DMS53 (cell line): ENCODE results near the gene MXI1.
"Not testable (repeated sequence)": the region's sequence is repeated elsewhere in the genome, so short reads cannot be mapped to it uniquely, and the experiment has no call there.

Experiments
- DNase-seq: peaks from one replicate; lab custom pipeline; 2025; lab: John Stamatoyannopoulos, UW

MXI1 gene

DNA sequence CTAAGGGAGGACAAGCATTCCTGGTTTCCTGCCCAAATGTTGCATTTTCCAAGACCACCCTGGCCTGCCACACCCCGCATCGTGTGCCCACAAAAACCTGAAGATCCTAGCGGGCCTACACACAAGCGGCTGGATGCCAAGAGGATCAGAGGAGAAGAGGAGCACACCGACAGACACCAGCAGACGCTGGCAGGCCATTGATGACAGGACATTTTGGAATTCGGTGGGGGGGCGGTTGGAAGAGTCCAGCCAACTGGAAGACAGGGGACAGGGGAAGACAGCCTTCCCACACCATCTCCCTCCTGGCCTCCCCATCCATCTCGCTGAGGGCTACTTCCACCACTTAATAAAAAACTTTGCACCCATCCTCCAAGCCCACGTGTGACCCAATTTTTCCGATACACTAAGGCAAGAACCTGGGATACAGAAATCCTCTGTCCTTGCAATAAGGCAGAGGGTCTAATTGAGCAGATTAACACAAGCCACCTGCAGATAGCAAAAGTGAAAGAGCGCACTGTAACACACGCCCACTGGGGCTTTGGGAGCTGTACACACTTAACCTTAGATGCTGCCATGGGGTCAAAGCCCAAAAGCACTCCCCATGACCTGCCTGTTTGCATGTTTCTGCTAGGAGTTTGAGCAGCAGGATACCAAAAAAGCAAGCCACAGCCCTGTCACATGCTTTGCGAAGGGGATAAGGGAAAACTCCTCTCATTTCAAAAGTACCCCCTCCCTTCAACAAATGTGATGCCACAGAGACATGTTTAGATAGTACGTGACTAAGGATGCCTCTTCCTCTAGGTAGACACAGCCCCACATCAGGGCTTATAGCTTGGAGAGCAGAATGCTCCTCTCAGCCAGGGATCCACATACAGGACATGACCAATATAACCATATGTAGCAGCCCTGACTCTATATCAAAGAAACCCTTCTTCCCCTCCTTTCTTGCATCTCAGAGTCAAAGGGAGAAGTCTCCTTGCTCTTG is 110.8 kb downstream of the MXI1 start:
- DNase-seq: no peak

DNA sequence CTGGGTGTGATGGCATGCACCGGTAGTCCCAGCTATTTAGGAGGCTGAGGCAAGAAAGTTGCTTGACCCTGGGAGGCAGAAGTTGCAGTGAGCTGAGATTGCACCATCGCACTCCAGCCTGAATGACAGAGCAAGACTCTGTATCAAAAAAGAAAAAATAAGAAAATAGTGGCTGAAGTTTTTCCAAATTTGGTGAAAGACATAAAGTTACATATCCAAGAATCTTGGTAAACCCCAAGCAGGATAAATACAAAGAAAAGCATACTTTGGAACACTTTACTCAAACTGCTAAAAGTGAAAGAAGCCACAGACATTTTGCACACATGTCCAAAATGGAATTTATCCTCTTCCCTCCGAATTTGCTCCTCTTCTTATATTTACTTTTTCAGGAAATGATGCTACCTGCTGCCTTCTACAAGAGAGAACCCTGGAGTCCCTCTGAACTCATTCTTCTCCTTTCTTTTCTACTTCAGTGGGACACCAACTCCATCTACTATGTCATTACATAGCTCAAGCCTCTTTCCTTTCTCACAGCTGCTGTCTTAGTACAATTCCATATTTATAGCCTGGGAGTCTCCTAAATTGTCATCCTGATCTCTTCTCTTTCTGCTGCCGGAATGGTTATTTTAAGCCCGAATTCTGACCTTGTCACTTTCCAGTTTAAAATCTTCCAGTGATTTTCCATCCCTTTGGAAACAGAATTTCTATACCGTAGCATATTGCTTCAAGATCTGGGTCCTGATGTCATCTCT is 114.6 kb downstream of the MXI1 start:
- no peak for DNase-seq

DNA sequence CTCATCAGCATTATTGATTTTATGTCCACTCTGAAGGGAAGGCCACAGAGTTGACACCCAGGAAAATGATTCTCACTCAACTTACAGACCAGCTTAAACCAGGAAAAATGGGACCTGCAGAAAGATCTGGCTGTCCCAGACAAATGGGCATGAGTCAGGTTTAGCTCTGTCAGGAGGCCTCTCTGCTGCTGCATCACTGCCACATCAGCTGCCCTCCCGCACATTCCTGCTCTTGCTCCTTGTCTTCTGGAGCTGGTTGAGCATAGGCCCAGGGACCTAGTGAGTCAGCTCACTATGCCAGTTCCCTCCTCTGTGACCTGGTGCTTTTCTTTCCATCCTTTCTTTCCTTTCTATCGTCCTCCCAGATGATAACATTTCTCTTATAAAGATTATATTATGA is 116.1 kb downstream of the MXI1 start:
- DNase-seq: no peak

DNA sequence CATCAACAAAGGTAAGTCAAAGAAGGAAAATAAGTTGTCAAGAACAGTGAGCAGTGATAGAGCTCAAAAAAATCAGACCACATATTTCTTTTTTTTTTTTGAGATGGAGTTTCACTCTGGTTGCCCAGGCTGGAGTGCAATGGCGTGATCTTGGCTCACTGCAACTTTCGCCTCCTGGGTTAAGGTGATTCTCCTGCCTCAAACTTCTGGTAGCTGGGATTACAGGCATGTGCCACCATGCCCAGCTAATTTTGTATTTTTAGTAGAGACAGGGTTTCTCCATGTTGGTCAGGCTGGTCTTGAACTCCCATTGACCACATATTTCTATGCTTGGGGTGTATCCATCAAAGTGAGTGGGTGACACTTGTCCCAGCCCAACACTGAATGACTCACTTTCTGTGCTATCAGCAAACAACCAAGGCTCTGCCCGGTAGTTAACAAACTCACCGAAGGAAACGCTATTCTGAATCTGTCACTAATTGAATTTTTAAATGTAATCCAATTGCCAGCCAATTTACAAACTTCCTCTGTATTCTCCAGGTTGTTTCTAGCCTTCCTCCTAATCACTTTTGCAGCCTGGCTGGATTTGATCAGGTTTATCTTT is 116.9 kb downstream of the MXI1 start:
- DNase-seq: no peak

DNA sequence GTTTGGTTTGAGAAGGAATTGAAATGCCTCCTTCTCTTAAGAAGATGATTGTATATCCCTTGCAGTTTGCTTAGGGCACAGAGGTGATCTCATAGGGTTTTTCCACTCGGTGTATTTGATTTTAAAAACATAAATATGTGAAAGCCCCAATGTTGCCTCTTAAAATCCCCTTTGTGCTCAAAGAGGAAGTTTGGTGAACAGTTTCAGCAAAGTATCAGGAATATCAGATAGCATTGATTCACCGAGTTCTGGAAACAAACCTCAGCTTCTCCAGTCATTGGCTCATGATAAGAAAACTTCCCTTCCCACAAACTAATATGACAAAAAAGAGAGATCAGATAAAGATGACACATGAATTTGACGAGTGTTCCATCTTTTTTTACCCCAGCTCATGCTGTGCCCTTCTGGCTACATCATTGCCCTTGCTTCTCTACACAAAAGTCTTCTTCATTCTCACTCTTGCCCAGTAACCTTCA is 117.4 kb downstream of the MXI1 start:
- no peak for DNase-seq

DNA sequence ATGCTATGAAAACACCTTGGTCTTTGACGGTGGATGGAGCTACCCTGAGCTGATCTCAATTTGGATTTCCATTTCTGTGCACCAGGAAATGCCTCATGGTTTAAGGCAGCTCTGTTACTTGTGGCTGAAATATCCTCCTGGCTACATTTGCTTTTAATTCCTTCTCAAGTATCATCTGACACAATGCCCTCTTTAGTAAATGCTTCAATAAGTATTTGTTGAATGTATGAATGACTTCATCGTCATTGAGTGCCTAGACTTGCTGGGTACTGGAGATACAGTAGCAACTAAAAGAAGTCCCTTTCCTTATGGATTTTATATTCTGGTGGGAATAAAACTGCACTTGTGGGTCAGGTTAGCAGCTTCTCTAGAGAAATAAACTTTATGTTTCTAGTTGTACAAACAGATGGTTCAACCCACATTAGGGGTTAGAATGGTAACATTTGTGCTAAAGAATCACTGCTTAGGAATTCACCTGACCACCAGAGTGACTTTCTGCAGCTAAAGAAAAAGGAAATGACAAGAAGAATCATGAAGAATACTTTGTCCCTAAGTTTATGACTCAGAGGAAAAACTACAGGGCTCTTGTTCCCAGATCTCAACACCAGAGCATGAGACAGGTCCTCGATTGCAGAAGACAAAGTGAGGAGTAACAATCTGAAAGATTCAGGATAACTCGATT is 119.1 kb downstream of the MXI1 start:
- peak; percentile 24 for DNase-seq

DNA sequence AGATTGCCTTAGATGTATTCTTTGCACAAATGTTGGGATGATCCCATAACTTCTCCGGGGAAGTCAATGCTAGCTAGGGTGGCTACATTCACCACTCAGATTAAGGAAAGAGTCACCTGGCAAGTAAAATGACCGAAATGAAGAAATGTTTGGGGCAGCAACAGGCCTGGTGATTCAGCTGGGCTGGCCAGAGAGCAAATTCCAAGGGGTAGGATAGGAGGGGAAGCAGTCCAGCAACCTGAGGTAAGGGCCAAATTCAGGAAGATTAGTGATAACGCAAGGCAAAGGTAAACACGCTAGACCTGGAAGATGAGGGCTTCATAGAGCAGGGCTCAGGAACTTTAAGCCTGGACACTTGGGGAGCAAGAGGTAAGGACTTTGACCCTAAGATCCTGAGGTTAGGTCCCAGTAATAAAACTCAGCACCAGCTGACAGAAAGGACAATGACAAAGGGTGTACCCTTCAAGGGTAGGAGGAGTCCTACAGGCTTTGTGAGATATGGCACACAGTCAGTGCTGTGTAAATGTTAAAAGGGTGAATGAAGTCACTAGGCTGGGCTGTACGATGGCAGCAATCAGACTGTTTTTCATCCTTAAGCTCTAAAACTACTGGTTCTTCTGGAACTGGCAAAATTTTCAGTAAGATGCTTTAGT is 120.0 kb downstream of the MXI1 start:
- DNase-seq: no peak

DNA sequence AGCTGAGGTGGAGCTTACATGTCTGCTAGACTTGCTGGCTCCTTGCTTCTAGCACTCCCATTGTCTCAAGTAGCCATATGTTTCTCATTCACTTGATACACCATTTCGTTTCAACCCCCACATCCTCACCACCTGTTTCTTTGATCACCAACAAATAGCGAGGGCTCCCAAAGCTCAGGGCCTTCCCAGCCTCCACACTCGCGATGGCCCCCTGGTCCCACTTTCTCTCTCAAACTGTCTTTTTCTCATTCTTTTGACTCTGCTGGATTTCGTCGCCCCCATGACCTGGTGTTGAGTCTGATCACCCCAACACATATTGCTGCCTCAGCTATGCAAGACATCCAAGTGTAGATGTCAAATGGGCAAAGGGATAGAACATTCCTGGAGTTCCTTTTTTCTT is 123.3 kb downstream of the MXI1 start:
- DNase-seq: no peak

DNA sequence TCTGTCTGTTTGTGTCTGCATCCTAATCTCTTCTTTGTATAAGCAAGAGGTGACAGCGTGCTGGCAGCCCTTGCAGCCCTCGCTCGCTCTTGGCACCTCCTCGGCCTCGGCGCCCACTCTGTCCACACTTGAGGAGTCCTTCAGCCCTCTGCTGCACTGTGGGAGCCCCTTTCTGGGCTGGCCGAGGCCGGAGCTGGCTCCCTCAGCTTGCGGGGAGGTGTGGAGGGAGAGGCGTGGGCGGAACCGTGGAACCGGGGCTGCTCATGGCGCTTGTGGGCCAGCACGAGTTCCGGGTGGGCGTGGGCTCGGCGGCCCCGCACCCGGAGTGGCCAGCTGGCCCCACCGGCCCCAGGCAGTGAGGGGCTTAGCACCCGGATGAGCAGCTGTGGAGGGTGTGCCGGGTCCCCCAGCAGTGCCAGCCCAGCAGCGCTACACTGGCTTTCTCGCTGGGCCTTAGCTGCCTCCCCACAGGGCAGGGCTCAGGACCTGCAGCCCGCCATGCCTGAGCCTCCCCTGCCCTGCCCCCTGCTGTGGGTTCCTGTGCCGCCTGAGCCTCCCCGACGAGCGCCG is 123.9 kb downstream of the MXI1 start:
- DNase-seq: not testable (repeated sequence)

DNA sequence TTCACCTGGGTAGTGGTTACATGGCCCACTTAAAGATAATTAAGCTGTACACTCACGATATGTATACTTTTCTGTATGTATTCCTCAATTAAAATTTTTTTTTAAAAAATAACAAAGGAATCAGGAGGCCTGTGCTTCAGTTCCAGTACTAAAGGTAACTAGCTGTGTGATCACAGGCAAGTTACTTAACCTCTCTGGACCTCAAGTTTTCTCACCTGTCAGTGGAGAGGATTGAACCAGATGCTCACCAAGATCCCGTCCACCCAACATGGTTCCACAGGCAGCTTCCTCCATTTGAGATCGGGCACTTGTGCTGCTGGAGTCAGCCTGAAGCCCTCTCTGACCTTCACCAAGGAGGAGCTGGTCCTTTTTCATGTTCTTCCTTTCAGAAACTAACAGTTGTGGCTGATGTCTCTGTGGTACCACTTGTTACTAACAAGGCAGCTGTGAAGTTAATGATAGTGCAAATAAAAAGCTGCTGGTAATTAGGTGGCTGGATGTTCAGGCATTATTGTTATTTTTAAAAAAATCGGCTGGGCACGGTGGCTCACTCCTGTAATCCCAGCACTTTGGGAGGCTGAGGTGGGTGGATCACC is 126.8 kb downstream of the MXI1 start:
- no peak for DNase-seq

DNA sequence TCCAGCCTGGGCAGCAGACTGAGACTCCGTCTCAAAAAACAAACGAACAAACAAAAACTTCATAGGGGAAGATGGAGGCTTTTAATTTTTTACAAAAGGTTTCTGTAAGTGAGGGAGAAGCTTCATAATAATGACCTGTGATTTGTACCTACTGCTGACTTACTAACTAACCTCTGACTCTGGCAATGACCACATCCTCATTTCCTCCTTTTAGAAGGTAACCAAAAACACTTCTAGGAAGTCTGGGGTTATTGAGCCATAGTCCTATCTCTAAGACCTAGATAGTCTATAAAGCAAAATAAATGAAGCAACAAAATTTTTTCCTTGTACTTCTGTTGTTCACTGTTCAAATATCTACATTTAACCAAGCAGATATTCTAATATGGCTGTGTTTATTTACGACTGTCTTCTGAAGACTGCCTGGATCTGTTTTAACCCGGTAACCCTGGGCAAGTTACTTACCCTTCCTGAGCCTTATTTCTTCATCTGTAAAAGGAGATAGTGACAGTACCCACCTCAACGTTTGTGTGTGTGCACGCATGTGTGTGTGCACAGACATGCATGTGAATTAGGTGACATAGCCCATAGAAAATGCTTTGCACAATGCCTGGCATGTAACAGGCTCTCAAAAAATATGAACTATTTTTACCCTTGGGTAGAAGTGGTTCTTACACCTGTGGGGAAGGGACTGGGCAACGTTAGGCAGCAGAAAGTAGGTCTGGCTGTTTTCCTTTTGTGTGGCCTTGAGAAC is 128.1 kb downstream of the MXI1 start:
- no peak for DNase-seq

DNA sequence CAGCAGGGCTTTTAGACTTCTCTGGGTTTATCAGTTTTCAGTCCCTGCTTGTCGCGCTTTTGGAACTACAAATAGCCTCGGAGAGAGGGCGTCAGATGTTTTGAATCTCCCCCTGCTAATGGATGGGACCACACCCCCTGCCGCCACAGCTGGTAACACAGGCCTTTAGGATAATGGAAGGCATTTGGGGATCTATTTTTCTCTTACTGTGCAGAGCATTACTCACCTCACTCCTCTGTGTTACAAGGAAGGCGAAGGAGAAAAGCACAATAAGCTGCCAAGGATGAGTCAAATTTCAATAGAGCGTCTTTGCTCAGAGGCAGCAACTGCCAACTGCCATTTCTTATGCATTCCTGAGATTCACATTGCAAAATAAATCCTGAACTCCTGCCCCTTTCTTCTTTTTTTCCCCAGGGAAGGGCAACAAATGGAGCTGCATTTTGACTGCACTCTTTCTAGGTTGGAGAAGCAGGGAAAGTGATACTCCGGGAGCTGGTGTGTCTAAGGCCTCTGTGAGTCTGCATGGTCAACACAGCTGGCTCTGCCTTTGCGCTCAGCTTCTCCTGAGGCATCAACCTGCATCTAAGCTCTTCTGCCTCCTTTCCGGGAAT is 128.8 kb downstream of the MXI1 start:
- no peak for DNase-seq
